Hepatocyte (in vitro differentiated cells): Measurements from ENCODE around the gene COQ8B.

ENCODE experiments used
- EZH2 ChIP-seq: fragments of 200-600 bp; sonication (generic); IDR thresholded peaks from 2 replicates; pipeline ENCODE4 v1.6.1; 2016; ENCODE audit warnings: antibody characterized with exemption, mild to moderate bottlenecking, borderline replicate concordance
- EZH2phosphoT487 ChIP-seq: fragments of 200-600 bp; sonication (generic); IDR thresholded peaks from one replicate; pipeline ENCODE4 v1.6.1; 2018; ENCODE audit warnings: antibody characterized with exemption, mild to moderate bottlenecking, low read depth, moderate library complexity; ENCODE audit not compliant: unreplicated experiment, severe bottlenecking
- TF ChIP-seq, protein P1 (sequence below): fragments of 200-600 bp; sonication (generic); IDR thresholded peaks from 2 replicates; pipeline ENCODE4 v1.5.1; 2016; ENCODE audit warnings: antibody characterized with exemption, mild to moderate bottlenecking; ENCODE audit not compliant: poor library complexity

DNA sequence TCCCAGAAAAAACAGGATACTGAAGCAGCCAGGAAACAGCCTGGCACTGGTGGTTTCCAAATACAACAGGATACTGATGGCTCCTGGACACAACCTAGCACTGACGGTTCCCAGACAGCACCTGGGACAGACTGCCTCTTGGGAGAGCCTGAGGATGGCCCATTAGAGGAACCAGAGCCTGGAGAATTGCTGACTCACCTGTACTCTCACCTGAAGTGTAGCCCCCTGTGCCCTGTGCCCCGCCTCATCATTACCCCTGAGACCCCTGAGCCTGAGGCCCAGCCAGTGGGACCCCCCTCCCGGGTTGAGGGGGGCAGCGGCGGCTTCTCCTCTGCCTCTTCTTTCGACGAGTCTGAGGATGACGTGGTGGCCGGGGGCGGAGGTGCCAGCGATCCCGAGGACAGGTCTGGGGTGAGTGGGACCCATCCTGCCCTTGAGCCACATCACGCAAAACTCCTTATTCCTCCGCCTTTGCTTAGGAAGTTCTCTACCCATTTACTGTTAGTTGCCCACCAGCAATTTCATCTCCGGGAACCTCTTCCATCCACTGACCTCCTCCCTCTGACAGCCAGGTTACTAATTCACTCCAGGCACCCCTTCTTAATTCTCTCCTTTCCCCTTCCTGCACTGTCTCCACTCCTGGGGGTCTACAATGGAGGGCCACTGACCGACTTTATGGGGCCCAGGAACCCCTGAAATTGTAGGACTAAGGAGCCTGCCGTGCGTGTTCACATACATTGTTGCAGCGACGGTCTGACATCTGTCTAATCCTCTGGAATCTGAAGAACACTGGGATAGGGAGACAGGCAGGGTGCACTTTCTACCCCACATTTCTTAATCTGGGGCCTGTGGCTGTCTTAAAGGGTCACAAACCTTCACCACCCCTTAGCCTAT, 1.4 kb upstream of the COQ8B start:
- TF ChIP-seq, protein P1, sequence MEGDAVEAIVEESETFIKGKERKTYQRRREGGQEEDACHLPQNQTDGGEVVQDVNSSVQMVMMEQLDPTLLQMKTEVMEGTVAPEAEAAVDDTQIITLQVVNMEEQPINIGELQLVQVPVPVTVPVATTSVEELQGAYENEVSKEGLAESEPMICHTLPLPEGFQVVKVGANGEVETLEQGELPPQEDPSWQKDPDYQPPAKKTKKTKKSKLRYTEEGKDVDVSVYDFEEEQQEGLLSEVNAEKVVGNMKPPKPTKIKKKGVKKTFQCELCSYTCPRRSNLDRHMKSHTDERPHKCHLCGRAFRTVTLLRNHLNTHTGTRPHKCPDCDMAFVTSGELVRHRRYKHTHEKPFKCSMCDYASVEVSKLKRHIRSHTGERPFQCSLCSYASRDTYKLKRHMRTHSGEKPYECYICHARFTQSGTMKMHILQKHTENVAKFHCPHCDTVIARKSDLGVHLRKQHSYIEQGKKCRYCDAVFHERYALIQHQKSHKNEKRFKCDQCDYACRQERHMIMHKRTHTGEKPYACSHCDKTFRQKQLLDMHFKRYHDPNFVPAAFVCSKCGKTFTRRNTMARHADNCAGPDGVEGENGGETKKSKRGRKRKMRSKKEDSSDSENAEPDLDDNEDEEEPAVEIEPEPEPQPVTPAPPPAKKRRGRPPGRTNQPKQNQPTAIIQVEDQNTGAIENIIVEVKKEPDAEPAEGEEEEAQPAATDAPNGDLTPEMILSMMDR = no peak
- TF ChIP-seq EZH2phosphoT487 (no peak), EZH2 (no peak)
